DND-41 (cell line): Measurements from ENCODE around the gene MIPEP.

Experiments
- ATAC-seq: fragments of 200-7000 bp; cut with Tn5 transposase; 3 replicates; pipeline ENCODE4 v1.9.1; 2021; ENCODE audit warnings: low read depth; ENCODE audit not compliant: insufficient read depth
- DNase-seq: peaks from one replicate; pipeline ENCODE4 v3.0.0-alpha.2; 2020
- H2AFZ ChIP-seq: 2 replicates; pipeline ENCODE4 v1.6.0; 2012; ENCODE audit warnings: low read depth, low read length
- H3K27ac ChIP-seq: 2 replicates; pipeline ENCODE4 v1.5.1; 2012; ENCODE audit warnings: low read length, inconsistent platforms
- H3K27me3 ChIP-seq: fragments of 200-600 bp; sonication (generic); 2 replicates; pipeline ENCODE4 v1.6.0; 2012; ENCODE audit warnings: low read length, mild to moderate bottlenecking, inconsistent platforms; ENCODE audit not compliant: insufficient read depth, poor library complexity
- H3K36me3 ChIP-seq: 2 replicates; pipeline ENCODE4 v1.5.1; 2012; ENCODE audit warnings: low read length, inconsistent platforms; ENCODE audit not compliant: insufficient read depth
- H3K4me1 ChIP-seq: 2 replicates; pipeline ENCODE4 v1.5.1; 2012; ENCODE audit warnings: mild to moderate bottlenecking, low read length; ENCODE audit not compliant: insufficient read depth
- H3K4me2 ChIP-seq: 2 replicates; pipeline ENCODE4 v1.6.0; 2012; ENCODE audit warnings: mild to moderate bottlenecking, moderate library complexity, low read length, inconsistent platforms; ENCODE audit not compliant: insufficient read depth
- H3K4me3 ChIP-seq, 2 experiments: fragments of 200-600 bp in 1 of 2; shearing (Covaris generic) in 1 of 2; 2 replicates each; pipeline ENCODE4 v1.5.1; 2012 to 2016; ENCODE audit warnings: inconsistent platforms in 2 of 2, low read length in 2 of 2, mild to moderate bottlenecking in 2 of 2, low read depth in 1 of 2, moderate library complexity in 1 of 2
- H3K79me2 ChIP-seq: 2 replicates; pipeline ENCODE4 v1.6.0; 2012; ENCODE audit warnings: low read length, inconsistent platforms; ENCODE audit not compliant: insufficient read depth
- H3K9ac ChIP-seq: 2 replicates; pipeline ENCODE4 v1.6.0; 2012; ENCODE audit warnings: low read depth, mild to moderate bottlenecking, inconsistent platforms, low read length, moderate library complexity
- H3K9me3 ChIP-seq: 2 replicates; pipeline ENCODE4 v1.5.1; 2012; ENCODE audit warnings: low read length, moderate library complexity, mild to moderate bottlenecking, inconsistent platforms; ENCODE audit not compliant: insufficient read depth, severe bottlenecking
- H4K20me1 ChIP-seq: 2 replicates; pipeline ENCODE4 v1.6.0; 2012; ENCODE audit warnings: low read length; ENCODE audit not compliant: insufficient read depth
- CTCF ChIP-seq: IDR thresholded peaks from 2 replicates; pipeline ENCODE4 v1.5.1; 2012; ENCODE audit warnings: borderline replicate concordance, low read length, moderate library complexity, mild to moderate bottlenecking; ENCODE audit not compliant: poor library complexity, severe bottlenecking; ENCODE audit errors: extremely low read depth
- EZH2 ChIP-seq: IDR thresholded peaks from 3 replicates; pipeline ENCODE4 v1.6.1; 2012; ENCODE audit warnings: borderline replicate concordance, low read depth, mild to moderate bottlenecking, moderate library complexity, low read length, inconsistent platforms; ENCODE audit not compliant: severe bottlenecking

MIPEP gene

DNA sequence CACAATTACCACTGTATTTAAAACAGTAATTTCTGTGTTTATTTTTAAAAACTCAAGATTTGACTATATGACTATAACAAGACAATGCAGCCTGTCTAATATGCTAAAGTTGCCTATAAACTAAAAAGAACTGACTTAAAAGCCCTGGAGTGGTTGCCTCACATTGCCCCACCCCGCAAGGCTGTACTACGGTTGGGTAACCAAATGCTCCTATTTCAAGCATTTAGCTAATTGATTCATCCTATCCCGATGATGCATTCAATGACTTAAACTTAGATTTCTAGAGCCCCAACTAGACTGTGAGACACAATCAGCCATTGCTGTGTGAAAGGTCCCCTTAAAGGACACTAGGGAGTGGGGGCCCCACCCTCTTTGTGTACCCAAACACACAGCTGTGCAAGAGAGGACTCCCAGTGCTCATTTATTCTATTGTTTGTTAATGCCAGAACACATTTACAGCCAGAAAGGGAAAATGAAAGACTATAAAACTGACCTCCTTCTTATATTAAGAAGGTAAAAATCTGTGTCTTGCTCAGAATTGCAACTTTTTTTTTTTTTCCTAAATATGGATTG, 66.9 kb downstream of the MIPEP start:
- no peak overlapping the region for H3K9ac ChIP-seq
- no peaks in the 10 kb centered on the region; the same call in 1 of the 2 replicates for H3K36me3 ChIP-seq
- DNase-seq, result no peak
- no peak overlapping the region for H3K27ac ChIP-seq
- no peaks in the 10 kb centered on the region for H4K20me1 ChIP-seq
- H3K4me3 ChIP-seq, result no peak overlapping the region
- TF ChIP-seq CTCF, result no peak
- no peaks in the 10 kb centered on the region for H3K4me1 ChIP-seq
- no peaks in the 10 kb centered on the region for H3K79me2 ChIP-seq
- no peaks in the 10 kb centered on the region for H3K9me3 ChIP-seq
- H2AFZ ChIP-seq, result no peak overlapping the region
- ATAC-seq, result no peak
- H3K27me3 ChIP-seq, result no peaks in the 10 kb centered on the region
- no peak overlapping the region for H3K4me2 ChIP-seq

GRCh38 chr13:23820530-23820929, 68.7 kb downstream of the MIPEP start:
- Histone ChIP-seq H3K36me3 (no peaks in the 10 kb centered on the region; the same call in 1 of the 2 replicates), H3K9ac (no peak overlapping the region), H3K27ac (no peak overlapping the region), H3K27me3 (no peaks in the 10 kb centered on the region), H4K20me1 (no peaks in the 10 kb centered on the region), H3K9me3 (no peaks in the 10 kb centered on the region), H3K4me1 (no peaks in the 10 kb centered on the region), H3K4me3 (no peak overlapping the region), H3K4me2 (no peak overlapping the region), H3K79me2 (no peaks in the 10 kb centered on the region), H2AFZ (no peak overlapping the region)
- no peak for TF ChIP-seq EZH2
- TF ChIP-seq CTCF, result no peak
- DNase-seq, result no peak
- no peak for ATAC-seq

GRCh38 chr13:23817830-23818229, 71.4 kb downstream of the MIPEP start:
- no peaks in the 10 kb centered on the region; the same call in 1 of the 2 replicates for H3K36me3 ChIP-seq
- H3K4me1 ChIP-seq, result no peaks in the 10 kb centered on the region
- ATAC-seq, result no peak
- H3K4me3 ChIP-seq, result no peak overlapping the region
- no peak for DNase-seq
- H3K27me3 ChIP-seq, result no peaks in the 10 kb centered on the region
- H3K79me2 ChIP-seq, result no peaks in the 10 kb centered on the region
- TF ChIP-seq EZH2 (no peak), CTCF (no peak)
- no peak overlapping the region for H2AFZ ChIP-seq
- no peak overlapping the region for H3K27ac ChIP-seq
- H3K9me3 ChIP-seq, result no peaks in the 10 kb centered on the region
- no peak overlapping the region for H3K4me2 ChIP-seq
- no peaks in the 10 kb centered on the region for H4K20me1 ChIP-seq
- no peak overlapping the region for H3K9ac ChIP-seq

GRCh38 chr13:23817136-23817535, 72.1 kb downstream of the MIPEP start:
- no peaks in the 10 kb centered on the region; the same call in 1 of the 2 replicates for H3K36me3 ChIP-seq
- no peak for DNase-seq
- no peak overlapping the region for H3K9ac ChIP-seq
- no peaks in the 10 kb centered on the region for H4K20me1 ChIP-seq
- H3K9me3 ChIP-seq, result no peaks in the 10 kb centered on the region
- H3K27me3 ChIP-seq, result no peaks in the 10 kb centered on the region
- TF ChIP-seq EZH2, result no peak
- TF ChIP-seq CTCF, result no peak
- no peak for ATAC-seq
- H3K4me1 ChIP-seq, result no peaks in the 10 kb centered on the region
- no peak overlapping the region for H3K4me3 ChIP-seq
- no peak overlapping the region for H3K27ac ChIP-seq
- no peak overlapping the region for H3K4me2 ChIP-seq
- H3K79me2 ChIP-seq, result no peaks in the 10 kb centered on the region
- no peak overlapping the region for H2AFZ ChIP-seq
